Right lobe of liver (tissue), 4 donors: Measurements from ENCODE around the gene RDX.
"Not testable (repeated sequence)": the region's sequence is repeated elsewhere in the genome, so short reads cannot be mapped to it uniquely, and the experiment has no call there.

Source experiments
- POLR2A ChIP-seq: fragments of 450-650 bp; IDR thresholded peaks from one replicate; pipeline ENCODE4 v1.6.1; 2017; ENCODE audit warnings: antibody characterized with exemption, mild to moderate bottlenecking
- TF ChIP-seq, protein P1 (sequence below), 4 donors: fragments of 200-600 bp in 3 of 4; fragments of 450-650 bp in 1 of 4; IDR thresholded peaks; one replicate each; pipeline versions ENCODE4 v1.5.1 to v1.8.0; 2016 to 2022; ENCODE audit warnings: antibody characterized with exemption in 4 of 4, mild to moderate bottlenecking in 2 of 4
- donor health status: DM: no; HTN: no; CAD: no.
- donor health status: DM: no; HTN: no; CAD: no.
- donor health status: DM: no; HTN: yes; CAD: no.

DNA sequence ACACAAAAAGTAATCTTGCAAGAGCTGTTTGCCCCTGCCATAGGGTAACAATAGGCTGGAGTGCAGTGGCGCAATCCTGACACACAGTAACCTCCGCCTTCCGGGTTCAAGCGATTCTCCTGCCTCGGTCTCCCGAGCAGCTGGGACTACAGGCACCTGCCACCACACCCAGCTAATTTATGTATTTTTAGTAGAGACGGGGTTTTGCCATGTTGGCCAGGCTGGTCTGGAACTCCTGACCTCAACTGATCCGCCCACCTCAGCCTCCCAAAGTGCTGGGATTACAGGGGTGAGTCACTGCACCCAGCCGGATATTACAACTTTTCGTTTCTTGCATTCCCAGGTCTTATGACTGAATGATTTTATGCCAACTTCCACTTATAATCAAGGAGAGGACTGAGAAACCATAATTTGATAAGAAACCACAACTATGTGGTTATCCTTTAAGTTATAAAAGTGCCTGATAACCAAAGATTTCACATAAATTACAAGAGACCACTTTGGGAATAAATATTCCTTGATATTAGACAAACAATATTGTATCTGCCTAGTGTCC lies 102.1 kb downstream of the RDX start:
- TF ChIP-seq, protein P1, sequence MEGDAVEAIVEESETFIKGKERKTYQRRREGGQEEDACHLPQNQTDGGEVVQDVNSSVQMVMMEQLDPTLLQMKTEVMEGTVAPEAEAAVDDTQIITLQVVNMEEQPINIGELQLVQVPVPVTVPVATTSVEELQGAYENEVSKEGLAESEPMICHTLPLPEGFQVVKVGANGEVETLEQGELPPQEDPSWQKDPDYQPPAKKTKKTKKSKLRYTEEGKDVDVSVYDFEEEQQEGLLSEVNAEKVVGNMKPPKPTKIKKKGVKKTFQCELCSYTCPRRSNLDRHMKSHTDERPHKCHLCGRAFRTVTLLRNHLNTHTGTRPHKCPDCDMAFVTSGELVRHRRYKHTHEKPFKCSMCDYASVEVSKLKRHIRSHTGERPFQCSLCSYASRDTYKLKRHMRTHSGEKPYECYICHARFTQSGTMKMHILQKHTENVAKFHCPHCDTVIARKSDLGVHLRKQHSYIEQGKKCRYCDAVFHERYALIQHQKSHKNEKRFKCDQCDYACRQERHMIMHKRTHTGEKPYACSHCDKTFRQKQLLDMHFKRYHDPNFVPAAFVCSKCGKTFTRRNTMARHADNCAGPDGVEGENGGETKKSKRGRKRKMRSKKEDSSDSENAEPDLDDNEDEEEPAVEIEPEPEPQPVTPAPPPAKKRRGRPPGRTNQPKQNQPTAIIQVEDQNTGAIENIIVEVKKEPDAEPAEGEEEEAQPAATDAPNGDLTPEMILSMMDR (IDR thresholded peaks at IDR 0.05) = not testable (repeated sequence)
- TF ChIP-seq POLR2A = not testable (repeated sequence)
